Astrocyte (in vitro differentiated cells and primary cell): ENCODE measurements around the gene HPS6. TPM values are rescaled to one million over a fixed set of nuclear protein-coding genes. Genes with fewer than 3 reads are reported as not detected.

ENCODE experiments used
- DNase-seq: peaks from one replicate; pipeline ENCODE4 v3.0.0-alpha.2; 2010; ENCODE audit warnings: low read depth
- FAIRE-seq: peaks from 2 replicates; lab custom pipeline; 2011; peaks lifted over from hg19 to GRCh38; lab: Jason Lieb, UNC
- H2AFZ ChIP-seq: 2 replicates; pipeline ENCODE4 v1.6.0; 2012; ENCODE audit warnings: low read depth, low read length, inconsistent platforms
- H3K27ac ChIP-seq: 2 replicates; pipeline ENCODE4 v1.5.1; 2011; ENCODE audit warnings: low read depth, low read length, inconsistent platforms
- H3K27me3 ChIP-seq: 2 replicates; pipeline ENCODE4 v1.6.0; 2011; ENCODE audit warnings: low read length, inconsistent platforms; ENCODE audit not compliant: insufficient read depth
- H3K36me3 ChIP-seq: 2 replicates; pipeline ENCODE4 v1.5.1; 2011; ENCODE audit warnings: low read length, inconsistent platforms; ENCODE audit not compliant: insufficient read depth
- H3K4me1 ChIP-seq: 2 replicates; pipeline ENCODE4 v1.5.1; 2011; ENCODE audit warnings: low read length, inconsistent platforms; ENCODE audit not compliant: insufficient read depth
- H3K4me2 ChIP-seq: 2 replicates; pipeline ENCODE4 v1.6.0; 2012; ENCODE audit warnings: low read length, inconsistent platforms
- H3K4me3 ChIP-seq: 2 replicates; pipeline ENCODE4 v1.5.1; 2011; ENCODE audit warnings: low read depth, mild to moderate bottlenecking, low read length, inconsistent platforms; ENCODE audit not compliant: insufficient read depth
- H3K79me2 ChIP-seq: 2 replicates; pipeline ENCODE4 v1.6.0; 2012; ENCODE audit warnings: mild to moderate bottlenecking, low read length, inconsistent platforms; ENCODE audit not compliant: insufficient read depth
- H3K9ac ChIP-seq: 2 replicates; pipeline ENCODE4 v1.6.0; 2012; ENCODE audit warnings: mild to moderate bottlenecking, low read length, inconsistent platforms
- H3K9me3 ChIP-seq: 2 replicates; pipeline ENCODE4 v1.5.1; 2012; ENCODE audit warnings: low read depth, mild to moderate bottlenecking, low read length, inconsistent platforms; ENCODE audit not compliant: insufficient read depth
- H4K20me1 ChIP-seq: 2 replicates; pipeline ENCODE4 v1.6.0; 2012; ENCODE audit warnings: low read length, inconsistent platforms; ENCODE audit not compliant: insufficient read depth
- H3K27ac Mint-ChIP-seq: one replicate; pipeline ENCODE4 v1.8.0; 2021; ENCODE audit warnings: mild to moderate bottlenecking, mixed read lengths; ENCODE audit not compliant: unreplicated experiment
- H3K27me3 Mint-ChIP-seq: one replicate; pipeline ENCODE4 v1.8.0; 2021; ENCODE audit warnings: low read depth, mixed read lengths; ENCODE audit not compliant: unreplicated experiment
- H3K36me3 Mint-ChIP-seq: one replicate; pipeline ENCODE4 v1.8.0; 2021; ENCODE audit warnings: low read depth, mixed read lengths; ENCODE audit not compliant: unreplicated experiment
- H3K4me1 Mint-ChIP-seq: one replicate; pipeline ENCODE4 v1.8.0; 2021; ENCODE audit warnings: low read depth, mixed read lengths; ENCODE audit not compliant: unreplicated experiment
- H3K4me3 Mint-ChIP-seq: one replicate; pipeline ENCODE4 v1.8.0; 2021; ENCODE audit warnings: mild to moderate bottlenecking, moderate library complexity, mixed read lengths; ENCODE audit not compliant: unreplicated experiment
- H3K9me3 Mint-ChIP-seq: one replicate; pipeline ENCODE4 v1.8.0; 2021; ENCODE audit warnings: mild to moderate bottlenecking, mixed read lengths; ENCODE audit not compliant: unreplicated experiment
- EZH2 ChIP-seq: IDR thresholded peaks from 2 replicates; pipeline ENCODE4 v1.6.1; 2012; ENCODE audit warnings: mild to moderate bottlenecking, low read length, inconsistent platforms; ENCODE audit not compliant: insufficient read depth
- total RNA-seq: library from RNA; stranded (reverse); gene quantifications from 2 replicates; pipeline ENCODE4 v1.2.1, GENCODE V29; 2021
- TF ChIP-seq, protein P1 (sequence below): IDR thresholded peaks from 2 replicates; pipeline ENCODE4 v1.5.1; 2011; ENCODE audit warnings: low read depth, mild to moderate bottlenecking, inconsistent platforms, low read length, moderate library complexity; ENCODE audit not compliant: insufficient read depth

The HPS6 gene
- total RNA-seq, 1 donor from 2014 or later, result 23.0 TPM

DNA sequence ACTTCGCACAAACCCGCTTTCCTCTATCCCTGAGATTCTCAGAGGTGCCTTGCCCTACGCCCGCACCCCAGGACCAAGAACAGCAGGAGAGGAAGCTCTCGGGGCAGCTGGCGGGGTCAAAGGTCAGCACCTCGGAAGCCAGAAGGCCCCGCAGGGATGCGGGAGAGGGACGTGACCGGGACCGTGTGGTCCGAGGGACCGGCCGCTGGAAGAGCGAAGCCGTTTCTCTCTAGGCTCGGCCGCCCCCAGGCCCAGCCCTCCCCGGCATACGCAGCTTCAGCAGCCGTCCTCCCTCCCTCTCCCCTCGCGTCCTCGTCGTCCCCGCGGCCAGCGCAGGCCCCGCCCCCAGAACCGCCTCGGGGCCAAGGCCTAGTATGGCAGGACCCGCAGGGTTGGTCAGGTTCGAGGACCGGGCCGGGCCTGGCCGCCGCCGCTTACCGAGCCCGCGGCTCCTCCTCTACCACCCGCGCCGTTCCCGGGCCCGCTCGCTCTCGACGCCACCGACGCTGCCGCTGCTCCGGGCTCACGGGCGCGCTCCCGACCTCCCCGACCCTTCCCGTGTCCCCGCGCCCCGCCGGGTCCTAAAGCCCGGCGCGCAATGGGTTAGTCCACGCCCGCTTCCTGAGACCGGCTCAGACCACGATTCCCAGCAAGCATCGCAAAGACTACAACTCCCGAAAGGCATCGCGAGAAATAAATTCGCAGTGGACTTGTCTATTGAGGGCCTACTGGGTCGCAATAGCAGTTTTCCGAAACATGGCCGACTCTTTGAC, 9.3 kb upstream of the HPS6 start, which contains the start of gene ARMH3:
Gene ARMH3 (minus strand): TSS at position 527 of the 773 bp plus-strand sequence. CDS start 16,059 bp downstream, outside the sequence.
- Histone ChIP-seq H3K9ac (peak within 1 kb of the TSS; percentile 90), H3K79me2 (peaks cover 46% of the 10 kb centered on the region), H3K4me2 (peak within 1 kb of the TSS; percentile 91), H3K27me3 (no peaks in the 10 kb centered on the region), H3K4me1 (peaks cover 6% of the 10 kb centered on the region), H3K36me3 (no peaks in the 10 kb centered on the region), H3K9me3 (no peaks in the 10 kb centered on the region), H3K4me3 (peak within 1 kb of the TSS; percentile 84), H3K27ac (peak within 1 kb of the TSS; percentile 75), H4K20me1 (peaks cover 24% of the 10 kb centered on the region), H2AFZ (peak within 1 kb of the TSS; percentile 75)
- FAIRE-seq (peak; percentile 39), DNase-seq (peak; percentile 97)
- no peaks in the 10 kb centered on the region for H3K36me3 Mint-ChIP-seq
- peaks cover 15% of the 10 kb centered on the region for H3K4me1 Mint-ChIP-seq
- peak within 1 kb of the TSS; percentile 95 for H3K27ac Mint-ChIP-seq
- TF ChIP-seq, protein P1, sequence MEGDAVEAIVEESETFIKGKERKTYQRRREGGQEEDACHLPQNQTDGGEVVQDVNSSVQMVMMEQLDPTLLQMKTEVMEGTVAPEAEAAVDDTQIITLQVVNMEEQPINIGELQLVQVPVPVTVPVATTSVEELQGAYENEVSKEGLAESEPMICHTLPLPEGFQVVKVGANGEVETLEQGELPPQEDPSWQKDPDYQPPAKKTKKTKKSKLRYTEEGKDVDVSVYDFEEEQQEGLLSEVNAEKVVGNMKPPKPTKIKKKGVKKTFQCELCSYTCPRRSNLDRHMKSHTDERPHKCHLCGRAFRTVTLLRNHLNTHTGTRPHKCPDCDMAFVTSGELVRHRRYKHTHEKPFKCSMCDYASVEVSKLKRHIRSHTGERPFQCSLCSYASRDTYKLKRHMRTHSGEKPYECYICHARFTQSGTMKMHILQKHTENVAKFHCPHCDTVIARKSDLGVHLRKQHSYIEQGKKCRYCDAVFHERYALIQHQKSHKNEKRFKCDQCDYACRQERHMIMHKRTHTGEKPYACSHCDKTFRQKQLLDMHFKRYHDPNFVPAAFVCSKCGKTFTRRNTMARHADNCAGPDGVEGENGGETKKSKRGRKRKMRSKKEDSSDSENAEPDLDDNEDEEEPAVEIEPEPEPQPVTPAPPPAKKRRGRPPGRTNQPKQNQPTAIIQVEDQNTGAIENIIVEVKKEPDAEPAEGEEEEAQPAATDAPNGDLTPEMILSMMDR, result no peak
- no peak for TF ChIP-seq EZH2
- no peaks in the 10 kb centered on the region for H3K27me3 Mint-ChIP-seq
- peak within 1 kb of the TSS; percentile 96 for H3K4me3 Mint-ChIP-seq
- peaks cover 2% of the 10 kb centered on the region for H3K9me3 Mint-ChIP-seq

- Histone ChIP-seq H3K9ac (no peak overlapping the region), H3K27ac (no peak overlapping the region), H3K4me1 (no peaks in the 10 kb centered on the region), H3K9me3 (no peaks in the 10 kb centered on the region), H3K36me3 (no peaks in the 10 kb centered on the region), H3K4me3 (no peak overlapping the region), H3K27me3 (no peaks in the 10 kb centered on the region), H2AFZ (no peak overlapping the region), H3K4me2 (no peak overlapping the region), H3K79me2 (peaks cover 7% of the 10 kb centered on the region), H4K20me1 (no peaks in the 10 kb centered on the region)
- Mint-ChIP-seq H3K4me3 (no peak overlapping the region), H3K27ac (no peak overlapping the region), H3K27me3 (no peaks in the 10 kb centered on the region), H3K4me1 (peaks cover 3% of the 10 kb centered on the region), H3K9me3 (no peaks in the 10 kb centered on the region), H3K36me3 (no peaks in the 10 kb centered on the region)
- FAIRE-seq (no peak), DNase-seq (no peak)
- TF ChIP-seq, protein P1, result no peak
- no peak for TF ChIP-seq EZH2
Measured at GRCh38 chr10:102059987-102060386, 5.2 kb upstream of the HPS6 start.

DNA sequence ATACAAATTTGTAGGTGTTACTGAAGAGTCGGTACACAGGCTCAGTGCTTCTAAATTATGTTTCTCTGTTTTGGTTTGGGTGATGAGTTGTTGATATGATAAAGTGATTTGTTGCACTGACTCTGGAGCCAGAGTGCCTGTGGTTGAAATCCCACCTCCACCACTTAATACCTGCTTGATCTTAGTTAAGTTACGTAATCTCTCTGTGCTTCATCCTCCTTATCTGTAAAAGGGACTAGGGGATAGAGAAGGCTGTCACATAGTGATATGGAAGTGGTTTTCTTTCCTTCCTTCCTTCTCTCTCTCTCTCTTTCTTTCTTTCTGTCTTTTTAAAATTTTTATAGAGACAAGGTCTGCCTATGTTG, 664 bp upstream of the HPS6 start:
- TF ChIP-seq, protein P1, result no peak
- TF ChIP-seq EZH2, result no peak
- peak overlapping the region; percentile 81 for H2AFZ ChIP-seq
- H3K27ac ChIP-seq, result peak overlapping the region; percentile 14
- peak overlapping the region; percentile 100 for H3K4me2 ChIP-seq
- peaks cover 3% of the 10 kb centered on the region for H3K36me3 ChIP-seq
- Mint-ChIP-seq H3K9me3 (no peaks in the 10 kb centered on the region), H3K4me3 (peak overlapping the region; percentile 79), H3K27ac (peak overlapping the region; percentile 59), H3K36me3 (peaks cover 3% of the 10 kb centered on the region), H3K27me3 (no peaks in the 10 kb centered on the region), H3K4me1 (peaks cover 14% of the 10 kb centered on the region)
- no peak for FAIRE-seq
- peak overlapping the region; percentile 71 for H3K4me3 ChIP-seq
- H4K20me1 ChIP-seq, result peaks cover 37% of the 10 kb centered on the region
- DNase-seq, result no peak
- H3K9ac ChIP-seq, result peak overlapping the region; percentile 92
- no peaks in the 10 kb centered on the region for H3K27me3 ChIP-seq
- H3K79me2 ChIP-seq, result peaks cover 39% of the 10 kb centered on the region
- H3K4me1 ChIP-seq, result peaks cover 9% of the 10 kb centered on the region
- H3K9me3 ChIP-seq, result no peaks in the 10 kb centered on the region
